Sigmoid colon (tissue), 4 donors: ENCODE measurements around the gene PCDHGA8.

Experiments
- CTCF ChIP-seq, 4 experiments: fragments of 450-650 bp in 3 of 4; fragments of 200-600 bp in 1 of 4; IDR thresholded peaks; one replicate each; pipeline ENCODE4 v1.5.1; 2016 to 2019; ENCODE audit warnings: antibody characterized with exemption in 4 of 4, mild to moderate bottlenecking in 3 of 4, moderate library complexity in 2 of 4
- POLR2AphosphoS5 ChIP-seq, 4 donors: sonication (generic); formaldehyde crosslinking; IDR thresholded peaks; one replicate each; pipeline ENCODE4 v1.6.1; 2017; ENCODE audit warnings: antibody characterized with exemption in 4 of 4

- TF ChIP-seq CTCF (IDR thresholded peaks at IDR 0.05), result no peak
- TF ChIP-seq POLR2AphosphoS5 (IDR thresholded peaks at IDR 0.05), result no peak
Observed at GRCh38 chr5:141355641-141356040, 36.8 kb upstream of the PCDHGA8 start.
